Measurements from ENCODE around the gene CAPN7.

DNA sequence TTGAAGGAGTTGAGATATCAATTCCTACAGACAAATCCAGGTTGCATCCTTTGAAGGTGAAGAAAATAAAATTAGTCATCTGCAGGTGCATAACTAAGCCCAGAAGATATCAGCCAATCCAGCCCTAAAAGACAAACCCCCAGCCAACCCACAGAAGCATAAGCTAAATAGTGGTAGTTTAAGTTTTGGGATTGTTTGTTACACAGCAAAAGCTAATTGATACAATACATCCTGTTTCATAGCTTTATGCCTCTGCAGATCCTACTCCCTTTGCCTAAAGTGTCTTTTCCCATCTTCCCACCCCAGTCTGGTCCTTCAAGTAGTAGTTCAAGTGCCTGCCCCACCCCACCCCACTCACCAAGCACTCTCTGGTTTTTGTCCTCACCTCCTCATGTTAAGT lies 48.6 kb upstream of the CAPN7 start:
- TF ChIP-seq, protein P1, sequence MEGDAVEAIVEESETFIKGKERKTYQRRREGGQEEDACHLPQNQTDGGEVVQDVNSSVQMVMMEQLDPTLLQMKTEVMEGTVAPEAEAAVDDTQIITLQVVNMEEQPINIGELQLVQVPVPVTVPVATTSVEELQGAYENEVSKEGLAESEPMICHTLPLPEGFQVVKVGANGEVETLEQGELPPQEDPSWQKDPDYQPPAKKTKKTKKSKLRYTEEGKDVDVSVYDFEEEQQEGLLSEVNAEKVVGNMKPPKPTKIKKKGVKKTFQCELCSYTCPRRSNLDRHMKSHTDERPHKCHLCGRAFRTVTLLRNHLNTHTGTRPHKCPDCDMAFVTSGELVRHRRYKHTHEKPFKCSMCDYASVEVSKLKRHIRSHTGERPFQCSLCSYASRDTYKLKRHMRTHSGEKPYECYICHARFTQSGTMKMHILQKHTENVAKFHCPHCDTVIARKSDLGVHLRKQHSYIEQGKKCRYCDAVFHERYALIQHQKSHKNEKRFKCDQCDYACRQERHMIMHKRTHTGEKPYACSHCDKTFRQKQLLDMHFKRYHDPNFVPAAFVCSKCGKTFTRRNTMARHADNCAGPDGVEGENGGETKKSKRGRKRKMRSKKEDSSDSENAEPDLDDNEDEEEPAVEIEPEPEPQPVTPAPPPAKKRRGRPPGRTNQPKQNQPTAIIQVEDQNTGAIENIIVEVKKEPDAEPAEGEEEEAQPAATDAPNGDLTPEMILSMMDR (IDR thresholded peaks at IDR 0.05; ENCODE audit: insufficient read depth, low read length) = no peak
- TF ChIP-seq POLR2AphosphoS5 (IDR thresholded peaks at IDR 0.05; ENCODE audit: low read depth) = no peak
